Effector memory CD4-positive, alpha-beta T cell (primary cell): Measurements from ENCODE around the gene ASGR1.
"Not testable (repeated sequence)": the region's sequence is repeated elsewhere in the genome, so short reads cannot be mapped to it uniquely, and the experiment has no call there.

Source experiments
- DNase-seq, 3 donors: peaks; one replicate each; pipeline ENCODE4 v3.0.0-alpha.2; 2020
- H3K27ac ChIP-seq: 2 replicates; pipeline ENCODE4 v1.7.0; 2013; ENCODE audit warnings: mild to moderate bottlenecking, low read length, moderate library complexity; ENCODE audit not compliant: insufficient read depth, poor library complexity, severe bottlenecking
- H3K27me3 ChIP-seq: replicated peaks from 2 replicates; pipeline ENCODE4 v1.7.0; 2013; ENCODE audit warnings: mild to moderate bottlenecking, low read length; ENCODE audit not compliant: insufficient read depth, control insufficient read depth, poor library complexity, severe bottlenecking
- H3K36me3 ChIP-seq: 2 replicates; pipeline ENCODE4 v1.7.0; 2013; ENCODE audit warnings: mild to moderate bottlenecking, low read length, moderate library complexity; ENCODE audit not compliant: control insufficient read depth, insufficient read depth
- H3K4me1 ChIP-seq: 2 replicates; pipeline ENCODE4 v1.7.0; 2013; ENCODE audit warnings: low read length, mild to moderate bottlenecking; ENCODE audit not compliant: control insufficient read depth, insufficient read depth, poor library complexity, severe bottlenecking
- H3K4me3 ChIP-seq: 2 replicates; pipeline ENCODE4 v1.7.0; 2013; ENCODE audit warnings: low read length, low read depth, mild to moderate bottlenecking; ENCODE audit not compliant: insufficient read depth, poor library complexity, severe bottlenecking
- H3K9me3 ChIP-seq: 2 replicates; pipeline ENCODE4 v1.7.0; 2013; ENCODE audit warnings: mild to moderate bottlenecking, low read length, moderate library complexity; ENCODE audit not compliant: control insufficient read depth

The ASGR1 gene

DNA sequence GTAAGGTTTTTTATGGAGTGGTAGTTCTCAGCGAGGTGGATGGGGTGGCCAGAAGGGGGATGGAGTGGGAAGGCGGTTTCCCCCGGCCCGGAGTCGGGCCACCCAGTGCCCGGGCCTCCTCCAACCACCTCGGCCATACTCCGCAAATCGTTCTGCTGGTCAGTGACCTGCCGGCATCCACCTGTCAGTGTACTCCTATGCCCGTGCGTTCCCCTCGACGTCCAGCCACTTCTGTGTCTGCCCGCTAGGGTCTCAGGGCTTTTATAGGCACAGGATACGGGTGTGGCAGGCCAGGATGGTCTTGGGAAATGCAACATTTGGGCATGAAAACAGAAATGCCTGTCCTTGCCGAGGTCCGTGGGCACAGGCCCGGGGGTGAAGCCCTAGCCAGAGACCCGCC, 45.3 kb downstream of the ASGR1 start:
- Histone ChIP-seq H3K27ac (no peak overlapping the region), H3K27me3 (no peaks in the 10 kb centered on the region), H3K4me1 (peaks cover 10% of the 10 kb centered on the region), H3K4me3 (no peak overlapping the region), H3K9me3 (no peaks in the 10 kb centered on the region), H3K36me3 (no peaks in the 10 kb centered on the region)
- no peak for DNase-seq

DNA sequence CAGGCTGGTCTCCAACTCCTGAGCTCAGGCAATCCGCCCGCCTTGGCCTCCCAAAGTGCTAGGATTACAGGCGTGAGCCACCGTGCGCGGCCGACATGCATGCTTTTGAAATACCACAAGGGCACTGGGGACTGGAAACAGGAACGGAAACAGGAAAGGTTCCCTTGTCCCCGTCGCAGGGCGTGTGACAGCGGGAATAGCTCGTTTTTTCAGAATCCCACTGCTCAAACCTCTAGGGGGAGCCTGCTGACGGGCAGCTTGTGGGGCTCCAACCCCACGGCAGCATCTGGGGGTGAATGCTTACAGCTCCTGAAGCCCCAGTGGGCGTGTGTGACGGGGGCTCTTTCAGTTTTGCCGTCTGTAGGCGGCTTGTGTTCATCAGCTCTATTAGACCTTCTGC, 45.7 kb downstream of the ASGR1 start:
- peak in 1 of 3 donors; percentile 8 for DNase-seq
- Histone ChIP-seq H3K36me3 (no peaks in the 10 kb centered on the region), H3K4me1 (peaks cover 10% of the 10 kb centered on the region), H3K27me3 (no peaks in the 10 kb centered on the region), H3K27ac (peak overlapping the region; percentile 42), H3K4me3 (no peak overlapping the region), H3K9me3 (no peaks in the 10 kb centered on the region)

DNA sequence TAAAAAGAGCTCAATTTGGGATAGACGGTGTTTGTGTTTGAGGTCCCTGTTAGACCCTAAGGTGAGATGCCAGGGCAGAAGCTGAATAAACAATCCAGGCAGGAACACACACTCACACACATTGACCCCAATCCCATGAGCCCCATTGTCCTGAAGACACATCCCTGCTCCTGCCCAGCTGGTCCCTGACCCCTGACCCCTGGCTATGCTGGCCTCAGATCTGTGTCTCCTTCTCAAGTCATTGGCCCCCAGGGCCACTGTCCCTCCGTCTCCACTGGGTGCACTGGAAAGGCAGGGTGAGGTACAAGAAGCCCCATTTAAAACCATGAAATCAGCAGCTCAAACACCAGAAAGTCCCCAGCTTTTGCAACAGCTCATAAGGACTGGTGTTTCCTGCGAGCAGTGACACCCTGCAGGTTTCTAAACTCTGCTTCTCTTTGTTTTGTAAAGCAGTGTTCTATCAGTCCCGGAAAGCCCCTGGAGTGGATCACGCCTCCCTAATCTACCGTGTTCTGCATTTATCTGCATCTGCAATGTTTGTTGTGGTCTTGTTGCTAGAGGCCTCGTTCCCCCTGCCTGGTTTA, 46.6 kb downstream of the ASGR1 start:
- Histone ChIP-seq H3K27me3 (no peaks in the 10 kb centered on the region), H3K4me1 (peaks cover 10% of the 10 kb centered on the region), H3K27ac (peak overlapping the region; percentile 83), H3K4me3 (no peak overlapping the region), H3K9me3 (no peaks in the 10 kb centered on the region), H3K36me3 (no peaks in the 10 kb centered on the region)
- DNase-seq = peak; percentile 17 to 63 (median 47)

DNA sequence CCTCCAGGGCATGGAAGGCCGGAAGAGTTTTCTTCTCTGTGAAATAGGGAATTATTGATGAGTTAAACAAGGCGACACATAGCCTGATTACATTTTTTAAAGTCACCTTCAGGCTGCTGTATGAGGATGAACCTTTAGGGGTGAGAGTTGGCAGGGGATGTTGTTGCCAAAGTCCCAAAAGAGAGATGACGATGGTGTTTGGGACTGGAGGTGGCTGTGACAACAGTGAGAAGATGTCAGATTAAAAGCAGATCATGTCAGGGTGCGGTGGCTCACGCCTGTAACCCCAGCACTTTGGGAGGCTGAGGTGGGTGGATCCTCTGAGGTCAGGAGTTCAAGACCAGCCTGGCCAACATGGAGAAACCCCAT, 47.8 kb downstream of the ASGR1 start:
- Histone ChIP-seq H3K4me1 (peaks cover 10% of the 10 kb centered on the region), H3K36me3 (no peaks in the 10 kb centered on the region), H3K9me3 (no peaks in the 10 kb centered on the region), H3K27ac (no peak overlapping the region), H3K27me3 (no peaks in the 10 kb centered on the region), H3K4me3 (no peak overlapping the region)
- no peak for DNase-seq

DNA sequence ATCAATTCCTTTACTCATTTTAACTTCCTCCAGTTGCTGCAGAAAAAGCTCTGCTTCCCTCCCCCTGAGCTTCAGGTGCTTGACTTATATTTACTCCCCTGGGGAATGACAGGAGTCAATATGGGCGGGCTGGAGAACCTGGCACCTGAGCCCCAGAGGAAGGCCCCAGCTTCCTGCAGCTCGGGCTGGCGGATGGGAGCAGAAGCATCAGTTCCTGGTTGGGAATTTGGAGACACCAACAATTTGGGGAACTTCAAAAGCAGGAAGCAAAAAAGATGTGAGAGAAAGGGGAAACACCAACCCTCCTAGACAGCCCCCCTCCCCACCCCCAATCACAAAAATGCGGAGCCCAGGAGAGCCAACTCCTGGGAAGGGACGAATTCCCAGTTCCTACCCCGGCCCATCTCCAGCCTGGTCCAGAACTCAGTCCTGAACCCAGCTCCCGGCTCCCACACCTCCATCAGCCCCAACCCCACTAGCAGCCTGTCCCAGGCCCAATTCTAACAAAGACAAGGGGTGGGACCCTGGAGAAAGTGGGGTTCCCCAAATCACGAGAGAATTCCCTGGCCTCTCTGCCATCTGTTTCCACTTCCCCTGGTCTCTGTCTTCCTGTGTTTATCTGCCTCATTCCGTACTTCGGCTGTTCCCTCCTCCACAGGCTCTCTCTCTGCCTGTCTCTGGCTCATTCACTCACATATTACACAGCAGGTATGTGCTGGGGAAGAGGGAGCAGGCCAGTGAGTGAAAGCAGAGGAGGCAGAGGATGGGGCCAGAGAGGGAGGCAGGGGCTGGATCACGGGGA, 48.3 kb downstream of the ASGR1 start:
- Histone ChIP-seq H3K4me1 (peaks cover 10% of the 10 kb centered on the region), H3K27ac (no peak overlapping the region), H3K36me3 (no peaks in the 10 kb centered on the region), H3K9me3 (no peaks in the 10 kb centered on the region), H3K4me3 (no peak overlapping the region), H3K27me3 (no peaks in the 10 kb centered on the region)
- no peak for DNase-seq

DNA sequence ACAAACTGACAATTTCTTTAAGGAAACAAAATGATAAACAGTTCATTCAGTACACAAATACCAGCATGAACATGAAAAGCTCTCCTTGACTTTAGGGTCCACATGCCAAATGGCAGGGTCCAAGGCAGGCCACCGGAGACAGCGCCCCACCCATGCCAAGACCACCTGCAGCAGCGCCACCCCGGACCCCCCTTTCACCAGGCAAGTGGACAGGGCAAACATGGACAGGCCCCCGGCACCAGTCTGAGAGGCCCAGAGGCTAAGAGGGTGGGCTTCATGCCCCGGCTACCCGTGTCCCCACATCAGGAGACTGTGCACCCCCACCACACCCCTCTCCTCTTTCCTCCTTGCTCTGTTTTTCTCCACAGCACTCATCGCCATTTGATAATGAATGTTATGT, 49.9 kb downstream of the ASGR1 start:
- no peaks in the 10 kb centered on the region for H3K27me3 ChIP-seq
- H3K27ac ChIP-seq = no peak overlapping the region
- no peaks in the 10 kb centered on the region for H3K9me3 ChIP-seq
- no peaks in the 10 kb centered on the region for H3K36me3 ChIP-seq
- DNase-seq = no peak
- H3K4me3 ChIP-seq = no peak overlapping the region
- peaks cover 10% of the 10 kb centered on the region for H3K4me1 ChIP-seq

DNA sequence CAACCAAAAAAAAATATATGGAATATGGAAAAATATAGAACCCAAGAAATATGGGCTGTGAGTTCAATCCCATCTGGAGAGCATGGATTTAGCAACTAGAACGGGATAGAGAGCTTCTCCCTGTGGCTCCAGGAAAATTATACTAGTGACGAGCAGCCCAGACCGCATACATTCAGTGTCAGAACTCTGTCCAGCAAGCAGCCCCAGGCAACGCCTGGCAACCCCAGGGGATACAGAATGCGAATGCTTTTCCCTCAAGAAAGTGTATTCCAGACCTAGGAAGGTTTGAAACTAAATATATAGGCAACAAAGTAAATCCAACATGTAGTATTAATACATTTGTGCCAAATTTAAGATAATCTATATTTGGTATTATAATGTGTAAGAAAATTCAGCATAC, 51.0 kb downstream of the ASGR1 start:
- Histone ChIP-seq H3K27me3 (no peaks in the 10 kb centered on the region), H3K36me3 (no peaks in the 10 kb centered on the region)

DNA sequence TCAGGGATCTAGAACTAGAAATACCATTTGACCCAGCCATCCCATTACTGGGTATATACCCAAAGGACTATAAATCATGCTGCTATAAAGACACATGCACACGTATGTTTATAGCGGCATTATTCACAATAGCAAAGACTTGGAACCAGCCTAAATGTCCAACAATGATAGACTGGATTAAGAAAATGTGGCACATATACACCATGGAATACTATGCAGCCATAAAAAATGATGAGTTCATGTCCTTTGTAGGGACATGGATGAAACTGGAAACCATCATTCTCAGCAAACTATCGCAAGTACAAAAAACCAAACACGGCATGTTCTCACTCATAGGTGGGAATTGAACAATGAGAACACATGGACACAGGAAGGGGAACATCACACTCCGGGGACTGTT, 51.7 kb downstream of the ASGR1 start:
- not testable (repeated sequence) for H3K36me3 ChIP-seq, H3K27ac ChIP-seq, H3K9me3 ChIP-seq, H3K4me1 ChIP-seq, H3K27me3 ChIP-seq, DNase-seq, H3K4me3 ChIP-seq

More for the DNA sequence above, 51.0 kb downstream of the ASGR1 start:
- no peak overlapping the region for H3K4me3 ChIP-seq
- peaks cover 4% of the 10 kb centered on the region for H3K4me1 ChIP-seq
- H3K27ac ChIP-seq = no peak overlapping the region
- DNase-seq = no peak
- no peaks in the 10 kb centered on the region for H3K9me3 ChIP-seq

DNA sequence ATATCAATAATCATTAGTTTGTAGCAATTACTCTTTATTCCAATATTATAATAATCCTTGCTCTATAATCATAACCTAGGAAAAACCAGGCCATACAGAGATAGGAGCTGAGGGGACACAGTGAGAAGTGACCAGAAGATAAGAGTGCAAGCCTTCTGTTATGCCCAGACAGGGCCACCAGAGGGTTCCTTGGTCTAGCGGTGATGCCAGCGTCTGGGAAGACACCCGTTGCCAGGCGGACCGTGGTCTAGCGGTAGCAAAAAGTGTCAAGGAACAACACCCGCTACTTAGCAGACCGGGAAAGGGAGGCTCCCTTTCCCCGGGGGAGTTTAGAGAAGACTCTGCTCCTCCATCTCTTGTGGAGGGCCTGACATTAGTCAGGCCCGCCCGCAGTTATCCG, 52.8 kb downstream of the ASGR1 start:
- H3K27ac ChIP-seq, H3K4me1 ChIP-seq, H3K4me3 ChIP-seq, DNase-seq, H3K9me3 ChIP-seq, H3K36me3 ChIP-seq, H3K27me3 ChIP-seq: not testable (repeated sequence)

DNA sequence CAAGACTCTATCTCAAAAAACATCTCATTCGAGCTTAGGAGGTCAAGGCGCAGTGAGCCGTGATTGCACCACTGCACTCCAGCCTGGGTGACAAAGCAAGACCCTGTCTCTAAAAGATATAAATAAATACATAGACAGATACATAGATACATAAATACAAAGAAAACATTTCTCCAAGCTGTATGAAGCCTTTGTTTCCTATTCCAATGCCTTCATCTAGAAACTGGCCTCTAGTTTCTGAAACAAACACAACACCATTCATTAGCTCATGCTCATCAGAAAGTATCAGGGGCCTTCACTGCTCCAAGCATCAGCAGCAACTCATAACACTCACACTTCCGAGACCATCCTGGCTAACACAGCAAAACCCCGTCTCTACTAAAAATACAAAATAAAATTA, 54.2 kb downstream of the ASGR1 start:
- no peak for DNase-seq
- Histone ChIP-seq H3K4me1 (no peaks in the 10 kb centered on the region), H3K27me3 (no peaks in the 10 kb centered on the region)

More for the DNA sequence above, 54.2 kb downstream of the ASGR1 start:
- H3K9me3 ChIP-seq = no peaks in the 10 kb centered on the region
- no peak overlapping the region for H3K27ac ChIP-seq
- H3K36me3 ChIP-seq = no peaks in the 10 kb centered on the region
- H3K4me3 ChIP-seq = no peak overlapping the region
